Mucosa of rectum (tissue), 2 donors: ENCODE data around the gene SHOC2.

Experiments
- H3K27ac ChIP-seq, 2 donors: one replicate each; pipeline ENCODE4 v1.7.0; 2013; ENCODE audit warnings: inconsistent platforms in 2 of 2, low read depth in 2 of 2, low read length in 2 of 2
- H3K27me3 ChIP-seq, 2 donors: one replicate each; pipeline ENCODE4 v1.7.0; 2013; ENCODE audit warnings: low read length in 2 of 2; ENCODE audit not compliant: control insufficient read depth in 2 of 2, insufficient read depth in 2 of 2
- H3K36me3 ChIP-seq, 2 donors: one replicate each; pipeline ENCODE4 v1.7.0; 2013; ENCODE audit warnings: low read length in 2 of 2; ENCODE audit not compliant: control insufficient read depth in 2 of 2, insufficient read depth in 2 of 2
- H3K4me1 ChIP-seq, 2 donors: one replicate each; pipeline ENCODE4 v1.7.0; 2013; ENCODE audit warnings: low read length in 2 of 2, mild to moderate bottlenecking in 1 of 2; ENCODE audit not compliant: control insufficient read depth in 2 of 2, insufficient read depth in 2 of 2
- H3K4me3 ChIP-seq, 2 donors: one replicate each; pipeline ENCODE4 v1.7.0; 2013; ENCODE audit warnings: low read length in 2 of 2
- H3K9ac ChIP-seq, 2 donors: one replicate each; pipeline ENCODE4 v1.7.0; 2013; ENCODE audit warnings: low read length in 2 of 2, low read depth in 1 of 2, mild to moderate bottlenecking in 1 of 2
- H3K9me3 ChIP-seq, 2 donors: one replicate each; pipeline ENCODE4 v1.7.0; 2013; ENCODE audit warnings: low read length in 2 of 2; ENCODE audit not compliant: control insufficient read depth in 2 of 2
- donor health status: healthy.
- donor health status: Normal muscosa, but diverticular disease.

SHOC2 gene

DNA sequence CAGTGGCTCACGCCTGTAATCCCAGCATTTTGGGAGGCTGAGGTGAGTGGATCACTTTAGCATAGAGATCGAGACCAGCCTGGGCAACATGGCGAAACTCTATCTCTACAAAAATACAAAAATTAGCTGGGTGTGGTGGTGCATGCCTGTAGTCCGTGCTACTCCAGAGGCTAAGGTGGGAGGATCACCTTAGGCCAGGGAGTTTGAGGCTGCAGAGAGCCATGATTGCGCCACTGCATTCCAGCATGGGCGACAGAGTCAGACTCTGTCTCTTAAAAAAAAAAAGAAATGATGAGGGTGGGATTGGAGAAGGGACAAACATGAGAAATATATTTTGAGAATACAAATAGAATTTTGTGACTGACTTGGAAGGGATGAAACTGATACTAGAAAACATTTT, 76.9 kb downstream of the SHOC2 start:
- Histone ChIP-seq H3K4me1 (peaks cover 0 to 4% of the 10 kb centered on the region in 2 donors), H3K9me3 (no peaks in the 10 kb centered on the region), H3K27ac (no peak overlapping the region), H3K36me3 (peaks cover under 1 to 7% of the 10 kb centered on the region in 2 donors), H3K4me3 (no peak overlapping the region), H3K9ac (no peak overlapping the region), H3K27me3 (no peaks in the 10 kb centered on the region)

DNA sequence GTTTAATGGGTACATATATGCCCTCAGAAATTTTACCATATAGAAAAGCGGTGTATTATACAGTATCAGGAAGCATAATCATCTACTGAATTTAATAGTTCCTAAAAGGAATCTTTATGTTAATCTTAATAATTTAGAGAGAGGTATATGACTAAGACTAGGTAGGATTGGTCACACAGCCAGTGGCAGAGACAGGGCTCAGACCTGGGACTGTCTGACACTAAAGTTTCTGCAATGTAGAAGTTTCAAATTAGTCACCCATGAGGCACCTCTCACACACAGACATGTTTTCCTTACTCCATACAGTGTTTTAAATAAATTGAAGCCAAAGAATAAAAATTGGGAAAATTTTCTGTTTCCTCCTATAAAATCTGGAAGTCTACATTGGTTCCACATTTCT, 84.6 kb downstream of the SHOC2 start:
- Histone ChIP-seq H3K27me3 (no peaks in the 10 kb centered on the region), H3K27ac (no peak overlapping the region), H3K4me1 (no peaks in the 10 kb centered on the region), H3K9me3 (no peaks in the 10 kb centered on the region), H3K4me3 (no peak overlapping the region), H3K9ac (no peak overlapping the region), H3K36me3 (peaks cover 11 to 32% of the 10 kb centered on the region in 2 donors)

DNA sequence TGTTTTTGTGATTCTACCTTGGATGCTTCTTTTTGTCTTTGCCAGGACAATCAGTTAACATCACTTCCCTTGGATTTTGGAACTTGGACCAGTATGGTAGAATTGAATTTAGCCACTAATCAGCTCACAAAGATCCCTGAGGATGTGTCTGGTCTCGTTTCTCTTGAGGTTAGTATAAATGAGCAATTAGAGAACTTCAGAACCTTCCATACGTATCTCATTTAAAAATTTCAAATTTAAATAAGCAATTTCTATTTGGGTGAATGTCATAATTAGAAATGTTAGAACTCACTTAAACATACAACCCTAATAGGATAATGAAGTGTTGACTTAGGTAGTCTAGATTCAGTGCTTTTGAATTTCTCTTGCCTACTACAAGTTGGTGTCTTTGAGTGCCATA, 88.1 kb downstream of the SHOC2 start:
- Histone ChIP-seq H3K36me3 (peaks cover 24 to 41% of the 10 kb centered on the region in 2 donors), H3K4me3 (no peak overlapping the region), H3K9ac (no peak overlapping the region), H3K27me3 (no peaks in the 10 kb centered on the region), H3K27ac (no peak overlapping the region), H3K4me1 (no peaks in the 10 kb centered on the region), H3K9me3 (no peaks in the 10 kb centered on the region)

DNA sequence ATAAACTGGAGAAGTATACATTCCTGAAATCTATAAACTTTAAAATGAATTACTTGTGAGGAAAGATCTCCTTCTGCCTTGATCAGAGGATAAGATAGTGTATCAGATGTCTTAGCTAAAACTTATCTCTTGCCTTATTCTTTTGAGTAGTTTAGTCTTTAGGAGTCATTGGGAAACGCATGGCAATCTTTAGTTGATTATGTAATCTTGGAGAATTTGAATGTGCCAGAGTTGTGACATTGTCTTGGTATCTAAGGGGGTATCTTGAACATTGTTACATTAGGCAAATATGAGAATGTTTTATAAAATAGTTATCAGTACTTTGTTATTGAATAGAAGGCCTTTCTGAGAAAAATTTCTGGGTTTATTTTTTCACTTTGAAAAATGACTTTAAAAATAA, 95.8 kb downstream of the SHOC2 start:
- H3K4me1 ChIP-seq, result no peaks in the 10 kb centered on the region
- no peak overlapping the region for H3K27ac ChIP-seq
- H3K9ac ChIP-seq, result no peak overlapping the region
- H3K27me3 ChIP-seq, result no peaks in the 10 kb centered on the region
- peaks cover 10 to 18% of the 10 kb centered on the region in 2 donors for H3K36me3 ChIP-seq
- H3K4me3 ChIP-seq, result no peak overlapping the region
- H3K9me3 ChIP-seq, result no peaks in the 10 kb centered on the region

DNA sequence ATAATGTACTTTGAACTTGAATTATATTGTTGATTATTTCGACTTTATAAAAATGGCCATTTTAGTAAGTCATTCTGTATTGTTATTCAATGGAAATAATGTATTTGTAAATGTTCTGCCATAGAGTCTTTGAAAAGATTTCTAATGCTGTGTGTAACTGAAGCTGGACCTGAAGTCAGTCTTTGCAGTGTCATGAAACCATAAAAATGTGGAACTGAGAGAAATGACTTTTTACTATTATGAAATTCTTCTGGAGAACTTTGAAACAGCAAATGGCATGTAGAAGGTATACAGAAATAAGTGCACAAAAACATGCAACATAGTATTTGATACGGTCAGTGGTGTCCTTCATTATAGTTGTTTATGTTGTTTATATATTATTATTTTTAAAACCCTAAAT, 97.7 kb downstream of the SHOC2 start:
- H3K4me3 ChIP-seq, result no peak overlapping the region
- no peaks in the 10 kb centered on the region for H3K27me3 ChIP-seq
- no peaks in the 10 kb centered on the region for H3K9me3 ChIP-seq
- H3K4me1 ChIP-seq, result no peaks in the 10 kb centered on the region
- H3K36me3 ChIP-seq, result peaks cover 12 to 15% of the 10 kb centered on the region in 2 donors
- H3K27ac ChIP-seq, result no peak overlapping the region
- no peak overlapping the region for H3K9ac ChIP-seq

DNA sequence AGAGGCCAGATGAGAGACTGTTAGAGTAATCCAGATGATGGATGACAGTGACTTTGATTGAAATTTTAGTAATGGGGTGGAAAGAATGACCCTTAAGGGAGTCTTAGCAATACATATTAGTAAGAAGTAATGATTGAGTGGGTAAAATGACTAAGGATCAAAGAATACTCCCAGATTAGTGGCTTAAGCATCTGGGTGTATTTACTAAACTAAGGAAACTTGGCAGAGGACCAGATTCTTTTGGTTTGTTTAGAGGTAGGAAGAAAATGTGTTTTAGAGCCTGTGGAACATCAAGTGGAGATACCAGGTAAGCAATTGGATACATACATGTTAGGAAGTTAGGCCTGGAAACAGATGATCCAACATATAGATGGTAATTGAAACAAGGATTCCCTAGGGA, 98.6 kb downstream of the SHOC2 start:
- H3K9me3 ChIP-seq, result no peaks in the 10 kb centered on the region
- H3K9ac ChIP-seq, result no peak overlapping the region
- H3K36me3 ChIP-seq, result peaks cover 5 to 11% of the 10 kb centered on the region in 2 donors
- H3K4me3 ChIP-seq, result no peak overlapping the region
- H3K4me1 ChIP-seq, result no peaks in the 10 kb centered on the region
- no peak overlapping the region for H3K27ac ChIP-seq
- no peaks in the 10 kb centered on the region for H3K27me3 ChIP-seq

DNA sequence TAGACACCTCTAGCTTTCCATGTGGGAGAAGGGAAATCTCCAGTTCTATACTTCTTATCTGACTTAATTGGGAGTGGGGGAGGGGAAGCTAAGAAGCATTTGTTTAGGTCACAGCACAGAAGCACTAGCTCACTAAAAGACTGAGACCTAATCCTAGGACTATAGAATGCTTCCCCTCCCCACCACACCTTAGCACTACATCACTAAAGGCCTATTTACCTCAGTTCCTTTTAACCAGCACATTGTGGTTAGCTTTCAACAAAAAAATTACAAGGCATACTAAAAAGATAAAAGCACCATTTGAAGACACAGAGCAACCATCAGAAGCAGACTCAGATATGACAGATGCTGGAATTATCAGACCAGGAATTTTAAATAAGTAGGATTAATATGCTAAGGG, 103.7 kb downstream of the SHOC2 start:
- Histone ChIP-seq H3K4me1 (no peaks in the 10 kb centered on the region), H3K9me3 (no peaks in the 10 kb centered on the region), H3K9ac (no peak overlapping the region), H3K36me3 (peaks cover 4 to 5% of the 10 kb centered on the region in 2 donors), H3K27me3 (no peaks in the 10 kb centered on the region), H3K27ac (no peak overlapping the region), H3K4me3 (no peak overlapping the region)

DNA sequence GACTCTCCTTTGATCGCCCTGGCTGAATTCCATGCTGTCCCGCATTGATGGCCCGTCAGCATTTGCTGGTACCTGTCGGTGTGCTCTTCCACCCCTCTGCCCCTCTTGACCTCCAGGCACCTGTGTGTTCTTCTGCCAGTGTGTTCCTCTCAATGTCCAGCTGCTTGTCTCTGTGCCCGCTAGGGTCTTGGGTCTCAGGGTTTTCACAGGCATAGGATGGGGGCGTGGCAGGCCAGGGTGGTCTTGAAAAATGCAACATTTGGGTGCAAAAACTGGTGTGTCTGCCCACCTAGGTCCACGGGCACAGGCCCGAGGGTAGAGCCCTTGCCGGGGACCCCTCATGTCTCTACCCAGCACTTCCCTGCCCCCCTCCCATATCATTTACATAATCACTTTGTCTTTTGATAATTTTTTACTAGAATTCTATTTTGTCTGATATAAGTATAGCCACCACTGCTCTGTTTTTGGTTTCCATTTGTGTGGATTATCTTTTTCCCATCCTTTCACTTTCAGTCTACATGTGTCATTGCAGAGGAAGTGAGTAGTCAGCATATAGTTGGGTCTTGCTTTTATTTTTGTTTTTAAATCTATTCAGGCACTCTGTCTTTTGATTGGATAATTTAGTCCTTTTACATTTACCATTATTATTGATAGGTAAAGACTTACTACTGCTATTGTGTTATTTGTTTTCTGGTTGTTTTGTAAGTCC, 110.8 kb downstream of the SHOC2 start:
- no peaks in the 10 kb centered on the region for H3K36me3 ChIP-seq

DNA sequence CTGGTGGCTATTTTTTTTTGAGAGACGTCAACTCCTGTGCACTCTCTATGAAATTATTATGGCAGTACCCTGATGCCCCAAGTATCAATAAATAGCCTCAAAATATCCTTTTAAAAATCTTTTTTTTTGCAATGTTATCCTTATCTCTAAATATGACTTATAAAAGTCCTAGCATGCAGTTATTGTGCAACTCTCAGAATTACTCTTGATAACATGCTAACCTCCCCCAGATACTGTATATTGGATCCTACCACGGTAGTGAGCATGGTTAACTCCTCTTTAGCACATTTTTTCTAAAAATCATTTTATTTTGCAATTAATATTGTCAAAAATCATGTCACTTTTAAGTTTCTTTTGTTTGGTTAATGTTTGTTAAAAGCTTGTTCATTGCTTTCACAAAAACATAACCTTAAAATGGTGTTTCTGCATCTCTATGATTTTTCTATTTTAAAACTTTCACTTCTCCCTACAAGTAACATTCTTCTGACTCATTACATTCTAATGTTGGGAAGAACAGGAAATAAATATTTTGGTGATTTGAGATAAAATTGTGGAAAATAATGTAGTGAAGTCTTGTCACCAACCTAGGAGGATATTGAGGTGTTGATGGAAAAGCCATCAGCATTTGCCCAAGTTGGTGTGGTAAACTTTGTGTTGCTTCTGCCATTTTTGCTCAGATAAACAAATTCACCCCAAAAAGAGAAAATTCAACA, 115.3 kb downstream of the SHOC2 start:
- Histone ChIP-seq H3K4me3 (no peak overlapping the region), H3K9ac (no peak overlapping the region), H3K27ac (no peak overlapping the region), H3K4me1 (no peaks in the 10 kb centered on the region), H3K36me3 (no peaks in the 10 kb centered on the region), H3K27me3 (no peaks in the 10 kb centered on the region), H3K9me3 (peaks cover 2 to 4% of the 10 kb centered on the region in 2 donors)

More for the DNA sequence above, 110.8 kb downstream of the SHOC2 start:
- no peak overlapping the region for H3K4me3 ChIP-seq
- no peaks in the 10 kb centered on the region for H3K27me3 ChIP-seq
- no peak overlapping the region for H3K9ac ChIP-seq
- H3K9me3 ChIP-seq, result no peaks in the 10 kb centered on the region
- no peak overlapping the region for H3K27ac ChIP-seq
- H3K4me1 ChIP-seq, result no peaks in the 10 kb centered on the region

DNA sequence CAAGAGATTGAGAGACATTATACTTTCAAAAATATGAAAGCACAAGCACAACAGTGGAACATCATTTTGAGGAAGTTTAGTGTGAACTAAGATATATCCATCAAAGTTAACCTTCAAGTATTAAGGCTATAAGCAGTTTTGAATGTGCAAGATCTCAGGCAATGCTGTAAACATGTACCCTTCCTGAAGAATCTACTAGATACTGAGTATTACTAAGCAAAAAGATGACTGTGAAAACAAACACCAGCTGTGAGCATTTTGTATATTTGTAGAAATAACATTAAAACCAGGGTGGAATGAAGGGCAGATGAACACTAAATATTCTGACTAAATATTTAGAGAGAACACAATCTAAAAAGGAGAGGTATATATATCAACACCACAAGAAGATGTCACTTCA, 116.1 kb downstream of the SHOC2 start:
- H3K36me3 ChIP-seq, result no peaks in the 10 kb centered on the region
- peaks cover 2 to 4% of the 10 kb centered on the region in 2 donors for H3K9me3 ChIP-seq
- H3K27me3 ChIP-seq, result no peaks in the 10 kb centered on the region
- H3K4me1 ChIP-seq, result no peaks in the 10 kb centered on the region
- no peak overlapping the region for H3K27ac ChIP-seq
- H3K9ac ChIP-seq, result no peak overlapping the region
- H3K4me3 ChIP-seq, result no peak overlapping the region
